Measurements from ENCODE around the gene FBXO22. TPM values are rescaled to one million over a fixed set of nuclear protein-coding genes. Genes with fewer than 3 reads are reported as not detected.
A peak's percentile ranks its signal among the peaks of the same experiment; 100 is the strongest.
"Not testable (repeated sequence)": the region's sequence is repeated elsewhere in the genome, so short reads cannot be mapped to it uniquely, and the experiment has no call there.

Gene FBXO22
- total and polyA plus RNA-seq, 2 experiments from 2014 or later = 37.8 to 49.8 TPM

- TF ChIP-seq EZH2phosphoT487 (IDR thresholded peaks at IDR 0.05; ENCODE audit: insufficient read depth, low read depth) (no peak), EZH2 (IDR thresholded peaks at IDR 0.05; ENCODE audit: insufficient read depth, poor library complexity, severe bottlenecking) (no peak)
- no peak overlapping the region for H2AFZ ChIP-seq
- H3K9me2 ChIP-seq (ENCODE audit: insufficient read depth) = no peaks in the 10 kb centered on the region
- H3F3A ChIP-seq (ENCODE audit: insufficient read depth) = no peaks in the 10 kb centered on the region
- H3K27me3 ChIP-seq (replicated peaks; ENCODE audit: insufficient read depth) = no peaks in the 10 kb centered on the region
- no peak overlapping the region for H3K27ac ChIP-seq
- in situ Hi-C loops (cut with MboI) = no loop called here
- no peak for DNase-seq
- no peak overlapping the region for H3K9ac ChIP-seq
- 91 to 95% methylated on average over 1 of the region's 1 CpG for WGBS, 2 experiments (ENCODE audit: low coverage in 1 of 2, low lambda C conversion rate in 2 of 2, missing lambda C conversion rate in 2 of 2)
- no peaks in the 10 kb centered on the region for H3K79me2 ChIP-seq (ENCODE audit: insufficient read depth)
- H3K4me3 ChIP-seq = no peak overlapping the region
- no peak overlapping the region for H3K4me2 ChIP-seq (ENCODE audit: unreplicated experiment)
- no peaks in the 10 kb centered on the region for H3K9me3 ChIP-seq (ENCODE audit: low read depth)
- no peaks in the 10 kb centered on the region for H4K20me1 ChIP-seq (ENCODE audit: insufficient read depth)
- H3K4me1 ChIP-seq (ENCODE audit: insufficient read depth) = no peaks in the 10 kb centered on the region
- H3K36me3 ChIP-seq (ENCODE audit: low read depth) = no peaks in the 10 kb centered on the region
These were observed 52.0 kb downstream of the FBXO22 start for GRCh38 chr15:75955720-75956119.

- H3K4me3 ChIP-seq = no peak overlapping the region
- no peaks in the 10 kb centered on the region for H3K36me3 ChIP-seq (ENCODE audit: low read depth)
- H4K20me1 ChIP-seq (ENCODE audit: insufficient read depth) = no peaks in the 10 kb centered on the region
- H2AFZ ChIP-seq = no peak overlapping the region
- in situ Hi-C loops (cut with MboI) = no loop called here
- H3K9me3 ChIP-seq (ENCODE audit: low read depth) = no peaks in the 10 kb centered on the region
- no peak overlapping the region for H3K4me2 ChIP-seq (ENCODE audit: unreplicated experiment)
- H3F3A ChIP-seq (ENCODE audit: insufficient read depth) = peaks cover 8% of the 10 kb centered on the region; the same call in 1 of the 2 replicates
- no peaks in the 10 kb centered on the region for H3K79me2 ChIP-seq (ENCODE audit: insufficient read depth)
- H3K27ac ChIP-seq = no peak overlapping the region
- no peak for TF ChIP-seq EZH2 (IDR thresholded peaks at IDR 0.05; ENCODE audit: insufficient read depth, poor library complexity, severe bottlenecking)
- no peak for TF ChIP-seq EZH2phosphoT487 (IDR thresholded peaks at IDR 0.05; ENCODE audit: insufficient read depth, low read depth)
- DNase-seq = no peak
- no peaks in the 10 kb centered on the region for H3K9me2 ChIP-seq (ENCODE audit: insufficient read depth)
- no peaks in the 10 kb centered on the region for H3K27me3 ChIP-seq (replicated peaks; ENCODE audit: insufficient read depth)
- H3K4me1 ChIP-seq (ENCODE audit: insufficient read depth) = peaks cover 3% of the 10 kb centered on the region; the same call in 1 of the 2 replicates
- no peak overlapping the region for H3K9ac ChIP-seq
- WGBS, 2 experiments (ENCODE audit: low coverage in 1 of 2, low lambda C conversion rate in 2 of 2, missing lambda C conversion rate in 2 of 2) = 96% methylated on average over 1 of the region's 1 CpG
These were observed 57.7 kb downstream of the FBXO22 start for GRCh38 chr15:75961331-75961730.

GRCh38 chr15:75966073-75966472, 62.4 kb downstream of the FBXO22 start:
- Histone ChIP-seq H3K27me3 (replicated peaks; ENCODE audit: insufficient read depth) (no peaks in the 10 kb centered on the region), H3K36me3 (ENCODE audit: low read depth) (no peaks in the 10 kb centered on the region), H3K4me1 (ENCODE audit: insufficient read depth) (peaks cover 6% of the 10 kb centered on the region; the same call in 1 of the 2 replicates), H3F3A (ENCODE audit: insufficient read depth) (peaks cover 9% of the 10 kb centered on the region; the same call in 1 of the 2 replicates), H3K27ac (no peak overlapping the region), H3K4me3 (no peak overlapping the region), H3K9me3 (ENCODE audit: low read depth) (no peaks in the 10 kb centered on the region), H3K79me2 (ENCODE audit: insufficient read depth) (no peaks in the 10 kb centered on the region), H3K4me2 (ENCODE audit: unreplicated experiment) (no peak overlapping the region), H2AFZ (no peak overlapping the region; the same call in 1 of the 2 replicates), H3K9me2 (ENCODE audit: insufficient read depth) (no peaks in the 10 kb centered on the region), H4K20me1 (ENCODE audit: insufficient read depth) (no peaks in the 10 kb centered on the region), H3K9ac (no peak overlapping the region)
- 7 to 13% methylated on average over 2 of the region's 2 CpGs for WGBS, 2 experiments (ENCODE audit: low coverage in 1 of 2, low lambda C conversion rate in 2 of 2, missing lambda C conversion rate in 2 of 2)
- peak; percentile 60 for DNase-seq
- in situ Hi-C loops (cut with MboI) = no loop called here
- TF ChIP-seq EZH2phosphoT487 (IDR thresholded peaks at IDR 0.05; ENCODE audit: insufficient read depth, low read depth) (no peak), EZH2 (IDR thresholded peaks at IDR 0.05; ENCODE audit: insufficient read depth, poor library complexity, severe bottlenecking) (no peak)

- peaks cover 15% of the 10 kb centered on the region; the same call in 1 of the 2 replicates for H3K27me3 ChIP-seq (replicated peaks; ENCODE audit: insufficient read depth)
- DNase-seq; H3K36me3 ChIP-seq (ENCODE audit: low read depth); in situ Hi-C loops (cut with MboI); H4K20me1 ChIP-seq (ENCODE audit: insufficient read depth); H3K27ac ChIP-seq; H3K4me3 ChIP-seq; H3K79me2 ChIP-seq (ENCODE audit: insufficient read depth); H2AFZ ChIP-seq; H3K9ac ChIP-seq; H3K9me3 ChIP-seq (ENCODE audit: low read depth); H3K4me2 ChIP-seq (ENCODE audit: unreplicated experiment); H3F3A ChIP-seq (ENCODE audit: insufficient read depth); H3K4me1 ChIP-seq (ENCODE audit: insufficient read depth); H3K9me2 ChIP-seq (ENCODE audit: insufficient read depth): not testable (repeated sequence)
- 77 to 86% methylated on average over 3 of the region's 3 CpGs for WGBS, 2 experiments (ENCODE audit: low coverage in 1 of 2, low lambda C conversion rate in 2 of 2, missing lambda C conversion rate in 2 of 2)
These were observed 73.1 kb downstream of the FBXO22 start for GRCh38 chr15:75976766-75977165.
